ENCODE data around the gene DYNLT3.
A peak's percentile ranks its signal among the peaks of the same experiment; 100 is the strongest.

DYNLT3 gene

DNA sequence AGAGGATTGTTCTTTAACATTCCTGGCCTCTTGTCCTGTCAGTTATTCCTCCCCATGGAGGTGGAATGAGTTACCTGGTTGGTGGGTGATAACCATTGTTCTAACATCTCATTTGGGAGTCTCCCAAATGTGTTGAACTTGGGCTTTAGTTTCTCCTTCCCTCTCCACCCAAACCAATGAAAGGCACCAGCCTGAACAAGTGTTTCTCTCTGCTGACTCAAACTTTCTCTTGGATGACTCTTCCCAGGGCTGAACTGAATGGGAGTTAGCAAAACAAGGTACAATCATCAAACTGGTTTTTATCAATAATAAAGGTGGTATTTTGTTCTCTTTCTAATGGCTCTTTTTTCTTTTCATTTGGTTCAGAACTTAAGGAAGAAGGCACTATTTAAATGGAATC, 2.7 kb downstream of the DYNLT3 start:
- DNase-seq (ENCODE audit: low read depth in 2 of 2): no peak

DNA sequence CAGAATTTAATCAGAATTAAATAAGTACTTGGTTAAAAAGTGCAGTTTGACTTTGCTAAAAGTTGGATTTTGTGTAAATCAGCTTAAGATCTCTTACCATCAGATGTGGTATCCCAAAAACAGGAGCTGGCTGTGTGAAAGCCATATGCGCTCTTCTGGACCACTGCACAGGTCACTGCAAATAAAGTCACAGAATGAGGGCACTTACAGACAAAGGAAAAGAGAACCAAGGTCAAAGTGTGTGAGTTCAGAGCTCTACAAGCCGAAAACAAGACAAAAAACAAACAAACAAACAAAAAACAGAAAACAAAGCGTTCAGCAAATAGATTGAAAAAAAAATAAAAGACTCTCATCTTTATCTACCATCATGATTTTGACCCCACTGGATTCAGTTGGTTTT, 6.4 kb downstream of the DYNLT3 start:
- DNase-seq (ENCODE audit: low read depth in 2 of 2): no peak

DNA sequence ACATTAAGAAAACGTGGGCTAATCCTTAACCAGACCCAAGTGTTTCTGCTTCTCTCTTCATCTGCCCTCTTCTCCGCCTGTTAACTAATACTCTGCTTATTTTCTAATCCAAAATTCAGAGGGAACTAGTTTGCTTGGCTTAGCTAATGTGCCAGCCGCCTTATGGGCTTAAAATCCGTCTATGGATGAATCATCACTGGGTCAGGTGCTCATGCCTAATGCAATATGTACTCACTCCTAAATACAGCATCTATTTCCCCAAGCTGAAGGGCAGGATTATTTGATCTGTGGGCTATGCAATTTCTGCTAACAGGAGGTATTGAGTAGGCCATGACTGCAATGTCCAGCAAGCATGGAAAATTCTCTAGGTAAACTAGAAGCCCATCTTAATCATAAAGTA, 12.4 kb downstream of the DYNLT3 start:
- no peak for DNase-seq (ENCODE audit: low read depth in 2 of 2)

DNA sequence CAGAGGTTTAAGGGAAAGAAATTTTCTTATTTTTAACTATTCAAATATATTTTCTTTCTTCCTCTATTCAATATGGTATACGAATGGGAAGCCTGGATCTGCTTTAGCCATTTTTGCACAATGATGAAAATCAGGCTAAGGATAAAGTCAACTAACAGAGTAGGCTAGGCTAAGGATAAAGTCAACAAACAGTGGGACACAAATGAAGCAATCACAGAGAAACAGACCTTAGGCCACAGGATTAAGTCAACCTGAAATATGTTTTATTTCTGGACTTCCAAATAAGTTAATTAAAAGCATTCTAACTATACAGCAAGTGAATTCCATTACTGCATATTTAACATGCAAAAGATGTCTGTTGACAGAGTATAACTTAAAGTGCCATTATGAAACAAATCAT, 17.0 kb downstream of the DYNLT3 start:
- no peak for DNase-seq (ENCODE audit: low read depth in 2 of 2)

DNA sequence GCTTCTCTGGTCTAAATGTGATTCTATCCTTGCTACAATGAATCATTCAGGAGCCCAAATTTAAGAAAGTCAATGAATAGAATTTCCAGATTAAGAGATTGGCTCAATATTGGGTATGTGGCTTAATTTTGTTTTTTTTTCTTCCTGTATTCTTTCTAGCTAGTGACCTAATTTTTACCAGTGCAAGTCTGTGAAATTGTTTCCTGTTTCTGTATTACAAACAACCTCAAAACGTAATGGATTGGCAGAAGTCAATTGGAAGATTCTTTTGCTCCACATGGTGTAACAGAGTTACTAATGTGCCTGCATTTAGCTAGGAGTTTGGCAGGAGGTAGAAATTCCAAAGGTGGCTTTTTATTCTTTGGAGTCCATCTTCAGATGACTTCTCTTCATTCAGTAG, 17.6 kb downstream of the DYNLT3 start:
- no peak for DNase-seq (ENCODE audit: low read depth in 2 of 2)

DNA sequence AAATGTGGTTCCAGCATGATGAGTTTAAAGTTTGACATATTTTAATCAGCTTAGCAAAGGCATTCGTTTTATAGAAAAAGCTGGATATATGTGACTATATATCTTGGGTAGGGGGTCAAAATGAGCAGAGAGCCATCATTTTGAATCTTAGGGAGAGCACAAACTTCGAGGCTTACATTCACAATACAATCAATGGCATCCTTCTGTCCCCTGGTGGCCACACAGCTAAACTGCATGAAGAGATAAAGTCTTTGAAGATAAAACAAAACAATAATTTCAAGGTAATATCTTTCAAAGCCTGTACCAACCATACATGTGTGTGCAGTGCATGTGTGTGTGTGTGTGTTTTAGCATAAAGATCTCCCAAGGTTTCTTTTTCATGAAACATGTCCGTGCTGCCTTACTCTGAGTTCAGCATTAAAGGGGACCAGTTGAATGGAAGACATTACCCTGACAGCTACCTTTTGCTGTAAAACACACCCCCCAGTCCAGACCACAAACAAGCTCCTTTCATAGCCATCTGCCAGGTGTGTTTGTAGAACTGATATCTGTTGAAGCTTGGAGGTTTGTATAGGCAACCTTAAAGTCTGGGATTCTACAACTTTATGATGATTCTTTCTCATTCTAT, 22.0 kb downstream of the DYNLT3 start:
- peak in 1 of 2 donors; percentile 24 for DNase-seq (ENCODE audit: low read depth in 2 of 2)

DNA sequence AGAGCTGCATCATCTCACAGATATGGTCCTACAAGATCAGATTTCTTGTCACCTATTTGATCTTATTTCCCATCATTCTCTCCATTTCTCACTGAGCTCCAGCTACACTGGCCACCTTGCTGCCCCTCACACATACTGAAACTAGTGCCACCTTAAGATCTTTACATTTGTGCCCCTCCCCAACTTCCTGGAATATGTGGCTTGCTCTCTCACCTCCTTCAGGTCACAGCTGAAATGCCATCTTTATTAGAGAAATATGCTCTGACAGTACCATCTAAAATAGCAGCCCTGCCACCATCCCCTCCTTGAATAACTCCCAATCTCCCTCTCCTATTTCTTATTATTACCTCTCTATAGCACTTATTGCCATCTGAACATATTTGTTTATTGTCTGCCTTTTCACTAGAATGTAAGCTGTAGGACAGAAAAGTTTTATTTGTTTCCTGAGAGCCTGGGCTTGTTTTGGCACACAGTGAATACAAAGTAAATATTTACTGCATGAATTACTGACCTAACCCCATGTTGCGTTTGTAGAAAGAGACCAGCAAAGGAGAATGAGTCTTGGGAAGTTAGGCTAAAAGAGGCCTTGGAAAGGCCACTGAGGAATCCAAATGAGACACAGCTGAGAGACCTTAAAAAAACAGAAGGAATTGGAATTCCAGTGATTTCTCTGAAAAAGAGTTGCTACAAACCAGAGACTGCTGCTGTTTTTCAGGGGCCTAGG, 22.7 kb downstream of the DYNLT3 start:
- DNase-seq (ENCODE audit: low read depth in 2 of 2): no peak

DNA sequence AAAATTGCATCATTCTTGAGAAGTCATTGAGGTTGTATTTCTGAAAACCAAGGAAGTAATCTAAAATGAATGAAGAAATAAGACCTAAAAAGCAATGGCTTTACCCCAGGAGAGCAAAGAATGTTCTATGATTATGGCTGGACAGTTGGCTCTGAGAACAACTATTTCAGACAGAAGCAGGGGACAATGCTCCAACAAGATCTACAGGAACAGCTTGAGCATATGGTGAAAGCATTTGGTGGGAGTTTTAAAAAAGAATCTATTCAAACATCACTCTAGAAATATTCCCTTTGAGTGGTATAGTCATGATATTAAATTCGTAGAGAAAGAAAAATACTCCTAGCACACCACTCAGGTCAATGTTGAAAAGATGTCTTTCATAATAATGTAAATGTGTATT, 26.7 kb downstream of the DYNLT3 start:
- DNase-seq (ENCODE audit: low read depth in 2 of 2): no peak

DNA sequence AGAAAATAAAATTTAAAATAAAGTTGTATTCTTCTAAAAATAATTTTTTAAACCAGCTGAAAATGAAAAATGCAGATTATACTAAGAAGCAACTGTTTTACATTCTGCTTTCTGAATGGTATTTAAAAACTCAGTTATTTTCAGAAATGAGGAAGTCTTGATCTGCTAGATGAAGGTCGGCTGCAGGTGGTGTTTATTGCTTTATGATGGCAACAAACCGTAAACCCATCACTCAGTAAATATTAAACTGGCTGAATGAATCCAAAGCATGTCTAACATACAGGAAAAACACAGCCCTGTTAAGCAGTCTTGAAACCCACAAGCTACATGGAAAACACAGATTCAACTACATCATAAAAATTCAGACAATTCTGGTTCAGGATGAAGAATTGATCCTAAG, 29.3 kb downstream of the DYNLT3 start:
- no peak for DNase-seq (ENCODE audit: low read depth in 2 of 2)

DNA sequence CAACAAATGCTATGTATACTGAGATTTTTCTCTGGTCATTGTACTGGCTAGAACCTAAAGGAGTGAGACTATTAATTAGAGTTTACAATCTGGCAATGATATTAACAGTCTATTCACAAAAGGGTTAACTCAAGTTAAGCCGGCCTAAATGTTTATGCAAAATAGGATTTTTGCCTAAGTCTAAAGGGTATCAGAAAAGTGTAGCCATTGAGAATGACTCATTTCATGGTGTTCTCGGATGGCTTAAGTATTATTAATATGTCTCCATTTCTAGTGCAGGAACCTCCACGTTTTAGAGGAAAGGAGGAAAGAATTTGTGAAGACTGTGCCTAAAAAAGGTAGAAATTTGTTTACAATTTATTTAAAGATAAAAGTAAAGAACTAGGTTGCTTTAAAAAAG, 29.8 kb downstream of the DYNLT3 start:
- DNase-seq (ENCODE audit: low read depth in 2 of 2): no peak

DNA sequence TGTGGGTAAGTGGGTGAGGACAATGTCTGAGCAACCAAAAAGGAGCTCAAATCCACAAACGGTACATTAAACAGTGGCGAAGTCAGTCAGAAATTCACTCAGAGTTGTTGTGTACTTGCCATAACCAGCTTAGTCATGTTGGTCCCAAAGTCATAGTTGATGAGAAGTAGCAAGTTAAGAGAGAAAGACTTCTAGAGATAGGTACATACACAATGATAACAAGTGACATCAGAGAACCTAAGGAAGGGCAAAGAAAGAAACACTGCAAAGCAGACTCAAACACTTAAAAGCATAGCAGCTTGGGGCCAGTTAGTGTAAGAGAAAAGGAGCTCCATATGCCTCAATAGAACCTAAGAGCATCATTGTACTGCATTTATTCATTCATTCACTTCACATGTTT, 30.2 kb downstream of the DYNLT3 start:
- DNase-seq (ENCODE audit: low read depth in 2 of 2): no peak

DNA sequence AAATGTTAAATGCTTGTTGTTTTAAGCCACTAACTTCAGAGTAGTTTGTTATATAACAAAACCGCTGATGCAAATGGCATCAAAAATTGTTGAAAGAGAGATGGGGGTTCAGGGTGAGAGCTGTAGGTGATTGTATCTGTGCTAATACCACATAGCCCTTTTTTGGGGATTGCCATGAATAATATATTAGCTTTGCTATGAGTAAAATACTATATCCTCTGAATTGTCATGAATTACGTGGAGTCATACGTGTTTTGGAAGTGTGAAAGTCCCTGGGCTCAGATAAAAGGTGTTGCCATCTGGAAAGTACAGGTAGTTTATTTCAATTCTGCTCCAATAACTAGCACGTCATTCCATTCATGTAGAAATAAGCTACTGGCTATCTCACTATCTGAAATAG, 30.6 kb downstream of the DYNLT3 start:
- no peak for DNase-seq (ENCODE audit: low read depth in 2 of 2)

DNA sequence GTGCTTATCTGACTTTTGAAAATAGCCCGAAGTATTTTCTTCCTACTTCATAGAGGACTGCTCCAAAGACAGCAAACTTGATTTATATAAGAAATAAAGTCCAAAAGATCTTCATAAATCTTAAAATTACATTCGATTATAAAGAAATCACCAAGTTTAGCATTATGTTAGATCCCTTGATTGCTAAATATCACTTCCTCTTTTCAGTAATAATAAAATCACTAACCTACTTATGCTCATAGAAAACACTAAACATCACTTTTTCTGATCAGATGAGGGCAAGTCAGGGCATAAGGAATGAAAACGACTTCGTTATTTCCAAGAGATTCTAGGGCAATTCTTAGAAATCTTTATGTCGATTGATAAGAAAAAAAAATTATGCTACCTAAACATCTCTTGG, 32.0 kb downstream of the DYNLT3 start:
- no peak for DNase-seq (ENCODE audit: low read depth in 2 of 2)

DNA sequence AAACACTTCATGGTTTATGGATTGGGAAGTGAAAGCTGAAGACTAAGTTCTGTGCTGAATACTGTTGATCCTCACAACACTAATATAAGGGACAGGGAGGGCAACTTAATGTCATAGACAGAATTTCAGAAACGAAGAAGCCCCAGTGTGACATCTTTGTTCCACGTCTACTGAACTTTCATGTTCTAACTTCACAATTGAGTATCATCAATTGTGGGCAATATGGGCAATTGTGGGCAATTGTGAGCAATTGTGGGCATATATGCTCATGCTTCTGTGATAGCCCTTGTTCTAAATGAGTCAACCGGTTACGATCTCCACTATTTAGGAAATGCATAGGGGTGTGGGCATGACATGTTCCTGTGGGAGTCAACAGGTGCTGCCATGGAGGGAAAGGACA, 33.8 kb downstream of the DYNLT3 start:
- no peak for DNase-seq (ENCODE audit: low read depth in 2 of 2)

DNA sequence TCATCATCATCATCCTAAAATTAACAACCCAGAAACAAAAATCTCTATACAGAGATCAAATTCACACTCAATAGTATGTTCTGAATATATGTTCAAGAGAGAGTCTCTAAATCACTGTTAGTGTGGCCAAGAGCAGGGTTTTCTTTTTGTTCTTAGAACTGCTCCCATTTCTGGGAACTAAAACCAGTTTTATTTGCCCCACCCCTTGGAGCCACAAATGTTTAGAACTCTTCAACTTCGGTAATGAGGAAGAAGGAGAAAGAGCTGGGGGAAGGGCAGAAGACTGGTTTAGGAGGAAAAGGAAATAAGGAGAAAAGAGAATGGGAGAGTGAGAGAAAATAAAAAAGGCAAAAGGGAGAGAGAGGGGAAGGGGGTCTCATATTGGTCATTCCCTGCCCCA, 35.3 kb downstream of the DYNLT3 start:
- no peak for DNase-seq (ENCODE audit: low read depth in 2 of 2)

DNA sequence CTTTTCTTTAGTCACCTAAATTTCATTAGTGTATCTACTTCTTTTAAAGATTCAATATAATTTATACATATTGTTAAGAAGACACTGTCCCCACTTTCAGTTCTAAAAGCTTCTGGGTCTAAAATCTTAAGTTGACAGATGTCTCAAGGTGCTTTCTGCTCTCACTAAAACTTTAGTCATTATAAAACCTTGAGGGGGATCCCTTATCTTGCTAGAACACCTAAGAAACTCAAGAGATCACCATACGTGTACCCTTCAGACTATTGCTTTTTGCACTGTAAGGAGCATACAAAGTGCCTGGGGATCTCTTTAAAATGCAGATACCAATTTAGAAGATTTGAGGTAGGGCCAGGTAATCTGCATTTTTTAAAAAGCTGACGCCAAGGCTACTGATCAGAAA, 37.4 kb downstream of the DYNLT3 start:
- no peak for DNase-seq (ENCODE audit: low read depth in 2 of 2)

DNA sequence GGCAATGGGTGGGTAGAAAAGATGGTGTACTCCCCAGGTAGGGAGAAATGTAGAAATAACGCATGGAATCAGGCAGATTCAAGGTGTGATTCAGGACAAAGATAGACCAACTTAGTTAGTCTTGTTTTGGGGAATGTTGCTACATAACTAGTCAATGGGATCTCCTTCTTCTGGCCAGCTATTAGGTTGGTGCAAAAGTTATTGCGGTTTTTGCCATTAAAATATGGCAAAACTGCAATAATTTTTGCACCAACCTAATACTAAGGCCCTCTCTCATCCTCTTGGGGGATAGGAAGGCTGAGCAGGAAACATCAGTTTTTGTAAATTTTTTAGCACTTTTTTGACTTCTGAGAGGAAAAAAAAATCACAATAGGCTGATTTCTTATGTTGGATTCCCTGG, 44.3 kb downstream of the DYNLT3 start:
- no peak for DNase-seq (ENCODE audit: low read depth in 2 of 2)

DNA sequence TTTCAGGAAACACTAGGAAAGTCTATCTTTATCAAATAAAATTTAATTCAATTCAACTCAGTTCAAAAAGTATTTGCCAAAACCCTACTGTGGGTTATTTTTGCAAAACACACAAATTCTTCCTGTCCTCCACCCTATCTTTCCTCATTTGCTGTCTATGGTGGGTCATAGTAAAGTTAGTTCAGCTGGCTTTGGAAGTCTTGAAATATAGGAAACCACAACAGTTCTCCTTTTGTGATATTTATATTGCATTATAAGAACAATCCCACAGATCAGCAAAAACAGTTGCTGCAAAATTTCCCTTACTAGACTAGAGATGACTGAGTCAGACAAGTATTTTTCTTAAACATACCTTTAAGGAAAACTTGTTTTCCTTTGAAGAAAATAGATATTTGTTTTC, 45.3 kb downstream of the DYNLT3 start:
- no peak for DNase-seq (ENCODE audit: low read depth in 2 of 2)

DNA sequence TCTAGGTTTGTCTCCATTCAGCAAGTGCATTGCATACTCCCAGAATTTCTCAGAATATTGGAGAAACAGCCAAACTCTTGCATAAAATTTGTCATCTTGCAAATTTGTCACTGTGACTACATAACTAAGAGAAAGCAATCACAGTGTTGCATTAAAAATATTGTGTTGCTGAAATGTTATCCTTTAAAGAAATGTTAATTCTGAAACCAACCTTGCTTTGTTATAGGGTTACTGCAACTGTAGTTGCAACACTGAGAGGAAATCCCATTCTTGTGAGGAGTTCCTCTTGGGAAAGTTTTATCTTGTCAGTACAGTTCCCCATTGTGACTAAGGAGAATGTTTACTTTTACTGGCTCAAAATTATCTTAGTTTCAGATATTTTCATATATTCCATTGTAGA, 46.7 kb downstream of the DYNLT3 start:
- DNase-seq (ENCODE audit: low read depth in 2 of 2): no peak

DNA sequence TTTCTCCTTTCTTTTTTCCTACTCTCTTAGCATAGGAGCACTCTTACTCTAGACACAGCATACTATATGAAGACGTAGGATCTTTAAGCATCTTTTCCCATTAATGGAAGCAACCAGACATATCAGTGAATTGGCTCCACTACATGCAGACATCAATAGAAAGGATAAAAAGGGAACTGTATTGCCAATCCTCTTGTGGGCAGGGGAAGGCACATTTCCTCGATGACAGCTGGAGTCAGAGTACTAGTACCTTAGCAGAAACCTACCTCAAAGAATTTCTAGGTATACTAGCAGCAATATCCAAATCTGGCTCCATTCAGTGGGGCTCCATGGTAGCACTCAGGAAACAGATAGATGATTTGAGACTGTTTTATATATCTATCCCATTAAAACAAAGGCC, 47.4 kb downstream of the DYNLT3 start:
- no peak for DNase-seq (ENCODE audit: low read depth in 2 of 2)

DNA sequence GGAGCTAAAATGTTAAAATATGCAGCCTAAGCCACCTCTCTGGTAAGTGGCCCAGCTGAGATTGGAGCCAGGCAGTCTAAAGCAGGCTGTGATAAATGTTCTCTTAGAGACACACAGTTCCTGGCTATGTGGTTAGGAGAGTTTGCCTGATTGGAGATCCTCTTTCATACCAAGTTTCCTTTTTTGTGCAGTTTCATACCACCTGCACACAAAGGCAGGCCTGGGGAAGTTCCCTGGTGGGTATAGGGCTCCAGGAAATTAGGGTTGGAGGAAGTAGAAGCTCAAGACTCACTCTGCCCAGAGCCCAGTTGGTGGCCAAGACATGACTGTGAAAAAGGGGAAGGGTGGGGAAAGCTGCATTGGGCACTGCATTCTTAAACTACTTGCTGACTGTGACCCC, 50.6 kb downstream of the DYNLT3 start:
- DNase-seq (ENCODE audit: low read depth in 2 of 2): no peak

DNA sequence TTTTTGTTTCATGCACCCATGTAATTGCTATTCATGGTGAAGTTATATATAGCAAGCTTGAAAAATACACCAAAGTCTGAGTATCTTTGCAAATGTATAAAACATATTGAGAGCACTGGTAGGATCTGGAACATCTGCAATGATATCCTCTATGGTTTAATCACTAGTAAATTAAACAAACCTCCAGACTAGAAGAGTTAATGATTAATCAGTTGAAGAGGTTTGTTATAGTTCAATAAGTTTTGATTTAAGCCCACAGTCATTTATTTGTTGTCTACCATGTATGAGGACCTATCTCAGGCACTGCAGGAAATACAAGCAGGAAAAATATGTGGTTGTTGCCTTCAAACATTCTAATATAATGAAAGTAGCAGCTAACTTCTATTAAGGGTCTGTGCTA, 51.1 kb downstream of the DYNLT3 start:
- no peak for DNase-seq (ENCODE audit: low read depth in 2 of 2)
